ENCODE measurements around the gene LANCL2. TPM values are rescaled to one million over a fixed set of nuclear protein-coding genes. Genes with fewer than 3 reads are reported as not detected.

The LANCL2 gene
- total and polyA plus RNA-seq, 9 of the 15 experiments (the other 6 are each of a cell fraction or from before 2014, with no cell fraction given): 5.3 to 18.5 (median 13.5) TPM

GRCh38 chr7:55365675-55366460 lies 731 bp downstream of the LANCL2 start (continued):
- TF ChIP-seq ZNF740 (CRISPR knock-in tag; IDR thresholded peaks at IDR 0.05): no peak; the same call in 1 of the 2 replicates
- peak in 1 of 2 experiments; percentile 64; a peak in 1 of 4 replicates for TF ChIP-seq ZNF740 (tag; IDR thresholded peaks at IDR 0.05)
- TF ChIP-seq BRD9 (IDR thresholded peaks at IDR 0.05; ENCODE audit: low read depth, partially characterized antibody): no peak
- no peak for TF ChIP-seq RBM25 (IDR thresholded peaks at IDR 0.05; ENCODE audit: low read depth, low read length, severe bottlenecking)
- no peak for TF ChIP-seq ZNF445 (CRISPR knock-in tag; IDR thresholded peaks at IDR 0.05; ENCODE audit: low read depth)
- no peak for TF ChIP-seq TGIF2 (CRISPR knock-in tag; IDR thresholded peaks at IDR 0.05)
- no peak for TF ChIP-seq SMARCE1 (IDR thresholded peaks at IDR 0.05)
- 0 out of 2 replicates have a peak, but pooled peaks have one; percentile 55 for TF ChIP-seq RFX7 (CRISPR knock-in tag; IDR thresholded peaks at IDR 0.05)
- TF ChIP-seq ASH1L (IDR thresholded peaks at IDR 0.05; ENCODE audit: borderline replicate concordance, low read depth, partially characterized antibody): peak; percentile 75
- no peak for TF ChIP-seq ZNF347 (CRISPR knock-in tag; IDR thresholded peaks at IDR 0.05; ENCODE audit: low read depth)
- TF ChIP-seq PKNOX1 (IDR thresholded peaks at IDR 0.05): no peak
- TF ChIP-seq SIX5 (IDR thresholded peaks at IDR 0.05; ENCODE audit: borderline replicate concordance in 1 of 2, insufficient read depth in 1 of 2, low read depth in 1 of 2, low read length in 2 of 2): peak; percentile 41 to 50; a peak in 3 of 4 replicates
- TF ChIP-seq STAG1 (CRISPR knock-in tag; IDR thresholded peaks at IDR 0.05; ENCODE audit: borderline replicate concordance): peak; percentile 54; the same call in 1 of the 2 replicates
- TF ChIP-seq ZNF586 (CRISPR knock-in tag; conservative IDR thresholded peaks at IDR 0.05): no peak
- TF ChIP-seq SAFB2 (IDR thresholded peaks at IDR 0.05; ENCODE audit: borderline replicate concordance, low read depth, low read length, severe bottlenecking): no peak
- TF ChIP-seq, protein P1, sequence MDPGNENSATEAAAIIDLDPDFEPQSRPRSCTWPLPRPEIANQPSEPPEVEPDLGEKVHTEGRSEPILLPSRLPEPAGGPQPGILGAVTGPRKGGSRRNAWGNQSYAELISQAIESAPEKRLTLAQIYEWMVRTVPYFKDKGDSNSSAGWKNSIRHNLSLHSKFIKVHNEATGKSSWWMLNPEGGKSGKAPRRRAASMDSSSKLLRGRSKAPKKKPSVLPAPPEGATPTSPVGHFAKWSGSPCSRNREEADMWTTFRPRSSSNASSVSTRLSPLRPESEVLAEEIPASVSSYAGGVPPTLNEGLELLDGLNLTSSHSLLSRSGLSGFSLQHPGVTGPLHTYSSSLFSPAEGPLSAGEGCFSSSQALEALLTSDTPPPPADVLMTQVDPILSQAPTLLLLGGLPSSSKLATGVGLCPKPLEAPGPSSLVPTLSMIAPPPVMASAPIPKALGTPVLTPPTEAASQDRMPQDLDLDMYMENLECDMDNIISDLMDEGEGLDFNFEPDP (CRISPR knock-in tag; IDR thresholded peaks at IDR 0.05): no peak
- TF ChIP-seq NR2C1 (IDR thresholded peaks at IDR 0.05): no peak
- TF ChIP-seq NR2C1 (tag; IDR thresholded peaks at IDR 0.05): no peak
- no peak for TF ChIP-seq SRSF9 (IDR thresholded peaks at IDR 0.05; ENCODE audit: borderline replicate concordance, low read depth, low read length)
- peak; percentile 52; the same call in 1 of the 2 replicates for TF ChIP-seq RFX5 (IDR thresholded peaks at IDR 0.05; ENCODE audit: low read depth, low read length)
- TF ChIP-seq TEAD1 (CRISPR knock-in tag; IDR thresholded peaks at IDR 0.05): peak in 1 of 2 experiments; percentile 74; a peak in 1 of 4 replicates
- TF ChIP-seq EP400 (IDR thresholded peaks at IDR 0.05): peak; percentile 94
- TF ChIP-seq ZNF408 (CRISPR knock-in tag; IDR thresholded peaks at IDR 0.05; ENCODE audit: low read depth): no peak
